Fibroblast of lung (primary cell): Measurements from ENCODE around the gene TTC33.

Experiments used
- EZH2 ChIP-seq: IDR thresholded peaks from 2 replicates; pipeline ENCODE4 v1.5.1; 2012; ENCODE audit warnings: low read length, control low read depth, mild to moderate bottlenecking; ENCODE audit errors: missing control alignments
- TF ChIP-seq, protein P1 (sequence below), 2 donors: IDR thresholded peaks in 1 of 2; conservative IDR thresholded peaks in 1 of 2; 1 replicate in 1 of 2; 2 replicates in 1 of 2; pipeline ENCODE4 v1.5.1; 2011 to 2012; ENCODE audit warnings: low read length in 2 of 2, control low read depth in 1 of 2, inconsistent platforms in 1 of 2, low read depth in 1 of 2, mild to moderate bottlenecking in 1 of 2

DNA sequence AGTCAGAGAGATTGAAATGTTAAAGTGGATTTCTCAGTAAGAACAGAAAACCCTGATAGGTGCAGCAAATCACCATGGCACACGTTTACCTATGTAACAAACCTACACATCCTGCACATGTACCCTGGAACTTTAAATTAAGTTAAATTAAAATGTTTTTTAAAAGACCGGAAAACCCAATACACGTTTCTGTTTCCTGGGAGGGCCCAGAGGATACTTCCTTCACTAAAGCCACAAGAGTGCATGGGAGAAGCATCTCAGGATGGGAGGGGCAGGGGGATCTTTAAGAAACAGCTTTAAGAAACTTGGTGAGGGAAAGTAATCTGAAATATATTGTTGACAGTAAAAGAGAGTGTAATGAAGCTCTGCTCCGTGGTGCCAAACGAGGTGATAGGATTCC is 240.8 kb downstream of the TTC33 start:
- TF ChIP-seq, protein P1, sequence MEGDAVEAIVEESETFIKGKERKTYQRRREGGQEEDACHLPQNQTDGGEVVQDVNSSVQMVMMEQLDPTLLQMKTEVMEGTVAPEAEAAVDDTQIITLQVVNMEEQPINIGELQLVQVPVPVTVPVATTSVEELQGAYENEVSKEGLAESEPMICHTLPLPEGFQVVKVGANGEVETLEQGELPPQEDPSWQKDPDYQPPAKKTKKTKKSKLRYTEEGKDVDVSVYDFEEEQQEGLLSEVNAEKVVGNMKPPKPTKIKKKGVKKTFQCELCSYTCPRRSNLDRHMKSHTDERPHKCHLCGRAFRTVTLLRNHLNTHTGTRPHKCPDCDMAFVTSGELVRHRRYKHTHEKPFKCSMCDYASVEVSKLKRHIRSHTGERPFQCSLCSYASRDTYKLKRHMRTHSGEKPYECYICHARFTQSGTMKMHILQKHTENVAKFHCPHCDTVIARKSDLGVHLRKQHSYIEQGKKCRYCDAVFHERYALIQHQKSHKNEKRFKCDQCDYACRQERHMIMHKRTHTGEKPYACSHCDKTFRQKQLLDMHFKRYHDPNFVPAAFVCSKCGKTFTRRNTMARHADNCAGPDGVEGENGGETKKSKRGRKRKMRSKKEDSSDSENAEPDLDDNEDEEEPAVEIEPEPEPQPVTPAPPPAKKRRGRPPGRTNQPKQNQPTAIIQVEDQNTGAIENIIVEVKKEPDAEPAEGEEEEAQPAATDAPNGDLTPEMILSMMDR (conservative IDR thresholded peaks at IDR 0.05 in 1 of 2, IDR thresholded peaks at IDR 0.05 in 1 of 2; ENCODE audit: low read depth in 1 of 2, low read length in 2 of 2): no peak
- no peak for TF ChIP-seq EZH2
